ENCODE data around the gene FKBP3. TPM values are rescaled to one million over a fixed set of nuclear protein-coding genes. Genes with fewer than 3 reads are reported as not detected.

FKBP3 gene
- total RNA-seq (10 to 100 TPM; 33.8 to 49.3 (median 45.2) TPM), total RNA-seq (22.3 to 60.9 (median 38.7) reads per million in 29 experiments)
- total RNA-seq (2013), result 68.9 TPM

DNA sequence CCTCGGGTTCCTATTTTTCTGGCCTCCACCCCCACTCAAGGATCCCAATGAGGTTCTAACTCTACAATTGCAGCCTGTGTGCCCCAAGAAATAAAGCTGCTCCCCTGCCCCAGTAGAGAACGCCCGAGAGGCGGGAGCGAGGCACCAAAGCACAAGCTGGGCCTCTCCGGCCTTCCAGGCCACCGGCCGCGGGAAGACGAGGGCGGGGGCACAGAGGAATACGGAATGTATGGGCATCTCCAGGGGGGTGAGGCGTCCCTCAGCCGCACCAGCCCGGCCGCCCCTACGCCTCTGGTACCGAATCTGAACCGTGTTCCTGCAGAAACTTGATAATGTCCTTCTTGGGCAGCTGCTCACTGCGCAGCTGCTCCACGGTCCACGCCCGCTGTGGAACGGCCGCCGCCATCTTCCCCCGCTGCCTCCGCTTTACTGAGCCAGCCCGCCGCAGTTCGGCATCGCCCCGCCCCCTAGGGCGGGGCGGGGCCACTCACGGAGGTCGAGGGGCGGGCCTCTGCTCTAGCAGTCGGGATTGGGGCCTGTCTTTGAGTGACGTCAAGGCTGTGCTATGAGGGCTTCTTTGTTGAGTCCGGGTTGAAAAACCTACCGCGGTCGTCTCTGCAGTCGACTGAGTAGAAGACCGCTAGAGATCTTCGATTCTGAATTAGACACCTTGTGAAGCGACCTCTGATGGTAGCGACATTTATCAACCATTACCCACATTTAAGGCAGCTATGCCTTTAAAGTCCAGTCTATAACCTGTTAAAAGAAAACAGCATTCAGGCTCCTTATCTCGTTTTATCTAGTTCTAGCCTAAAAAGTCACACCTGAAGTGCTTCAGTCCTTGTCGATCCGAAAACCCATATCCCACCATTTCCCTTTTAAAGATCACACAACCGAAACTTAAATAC, at the start of gene FKBP3:
TSS of gene FKBP3 (minus strand) at position 431 of the 908 bp plus-strand sequence. CDS start at position 406, 25 bp downstream.
- no peaks in the 10 kb centered on the region for H3K27me3 Mint-ChIP-seq
- ChIA-PET CTCF (interaction anchor here (1.0 to 2.7 kb wide), 4 partner anchors 11 to 177 kb away, joined by 3 to 16 read pairs (median 4); partner anchors contain the start of genes KLHL28 (in 1 of the 2), MIS18BP1 (in 1 of the 2) and TOGARAM1 (in 1 of the 2)), POLR2A (interaction anchor here (0.9 to 1.6 kb wide), 5 partner anchors 13 to 173 kb away, joined by 3 to 8 read pairs (median 3); partner anchors contain the start of genes KLHL28 (in 2 of the 2) and TOGARAM1 (in 2 of the 2))
- Histone ChIP-seq H3K4me1 (ENCODE audit: control insufficient read depth in 1 of 2, extremely low read depth in 1 of 2, insufficient read depth in 2 of 2, low read length in 2 of 2) (peaks cover 19 to 29% of the 10 kb centered on the region in 2 experiments), H3K9me3 (no peaks in the 10 kb centered on the region), H3K36me3 (ENCODE audit: control insufficient read depth in 2 of 2, extremely low read depth in 1 of 2, insufficient read depth in 1 of 2, low read length in 1 of 2) (peaks cover 0 to 2% of the 10 kb centered on the region in 2 donors), H3K4me3 (ENCODE audit: control insufficient read depth in 1 of 2, extremely low read depth in 1 of 2, low read length in 1 of 2) (peak within 1 kb of the TSS; percentile 76 to 94), H3K27ac (ENCODE audit: low read length) (peak within 1 kb of the TSS; percentile 92), H3K27me3 (replicated peaks in 1 of 2; ENCODE audit: control insufficient read depth in 2 of 2, extremely low read depth in 1 of 2, insufficient read depth in 2 of 2, low read length in 1 of 2) (no peaks in the 10 kb centered on the region)
- H3K36me3 Mint-ChIP-seq, result no peaks in the 10 kb centered on the region
- H3K27ac Mint-ChIP-seq, result peak within 1 kb of the TSS; percentile 97 to 99
- H3K4me1 Mint-ChIP-seq, result peaks cover 53 to 56% (median 55%) of the 10 kb centered on the region in 3 donors
- no peaks in the 10 kb centered on the region for H3K9me3 Mint-ChIP-seq
- WGBS (ENCODE audit: insufficient coverage), result 0% methylated on average over 47 of the region's 53 CpGs
- peak; percentile 89 to 98 (median 96) for DNase-seq
- ATAC-seq (replicated peaks in 1 of 4), result peak; percentile 90 to 97 (median 93)
- H3K4me3 Mint-ChIP-seq, result peak within 1 kb of the TSS; percentile 96 to 99 (median 98)

DNA sequence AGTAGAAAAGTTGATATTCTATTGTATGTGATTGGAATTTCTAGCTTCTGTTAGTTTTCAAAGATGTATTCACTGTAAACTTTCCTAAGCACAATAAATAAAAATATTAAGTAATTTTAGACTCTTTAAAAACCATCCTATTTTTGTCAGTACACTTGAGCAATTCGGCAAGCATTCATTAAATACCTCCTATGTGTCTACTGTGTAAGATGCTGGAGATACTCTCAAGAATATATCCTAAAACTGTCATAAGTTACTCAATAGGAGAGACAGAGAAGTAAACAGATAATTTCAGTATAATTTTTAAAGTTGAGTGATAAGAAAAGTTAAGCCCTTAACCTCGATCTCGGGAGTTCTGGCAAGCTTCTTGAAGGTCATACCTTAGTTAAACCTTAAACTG, 47.5 kb upstream of the FKBP3 start:
- H3K4me1 Mint-ChIP-seq, result no peaks in the 10 kb centered on the region
- peaks cover 21% of the 10 kb centered on the region for H3K36me3 Mint-ChIP-seq
- 92% methylated on average over 2 of the region's 3 CpGs for WGBS (ENCODE audit: insufficient coverage)
- CTCF ChIA-PET, result no interaction called here
- H3K27ac ChIP-seq (ENCODE audit: low read length), result no peak overlapping the region
- no peaks in the 10 kb centered on the region for H3K27me3 Mint-ChIP-seq
- H3K9me3 Mint-ChIP-seq, result no peaks in the 10 kb centered on the region
- no peaks in the 10 kb centered on the region for H3K27me3 ChIP-seq (replicated peaks in 1 of 2; ENCODE audit: control insufficient read depth in 2 of 2, extremely low read depth in 1 of 2, insufficient read depth in 2 of 2, low read length in 1 of 2)
- no peak overlapping the region for H3K4me3 ChIP-seq (ENCODE audit: control insufficient read depth in 1 of 2, extremely low read depth in 1 of 2, low read length in 1 of 2)
- POLR2A ChIA-PET, result no interaction called here
- no peaks in the 10 kb centered on the region for H3K9me3 ChIP-seq
- no peak overlapping the region for H3K27ac Mint-ChIP-seq
- no peaks in the 10 kb centered on the region for H3K4me1 ChIP-seq (ENCODE audit: control insufficient read depth in 1 of 2, extremely low read depth in 1 of 2, insufficient read depth in 2 of 2, low read length in 2 of 2)
- peaks cover 0 to 4% of the 10 kb centered on the region in 2 donors for H3K36me3 ChIP-seq (ENCODE audit: control insufficient read depth in 2 of 2, extremely low read depth in 1 of 2, insufficient read depth in 1 of 2, low read length in 1 of 2)
- H3K4me3 Mint-ChIP-seq, result no peak overlapping the region
- DNase-seq, result no peak
- no peak for ATAC-seq (replicated peaks in 1 of 4)

DNA sequence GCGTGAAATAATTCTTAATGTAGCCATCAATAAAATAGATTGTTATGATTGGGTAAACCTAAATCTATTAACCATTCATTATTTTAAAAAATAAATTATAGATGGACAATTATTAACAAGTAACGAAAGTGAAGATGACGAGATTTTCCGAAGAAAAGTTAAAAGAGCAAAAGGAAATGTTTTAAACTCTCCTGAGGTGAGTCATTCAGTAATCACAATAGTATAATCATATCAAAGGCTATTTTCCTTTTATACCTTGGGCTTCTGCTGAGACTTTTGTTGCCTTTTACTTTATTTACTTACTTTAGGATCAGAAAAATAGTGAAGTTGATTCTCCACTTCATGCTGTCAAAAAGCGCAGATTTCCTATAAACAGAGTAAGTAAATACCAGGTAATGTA, 47.0 kb upstream of the FKBP3 start:
- POLR2A ChIA-PET, result no interaction called here
- DNase-seq (no peak), ATAC-seq (replicated peaks in 1 of 4) (no peak)
- Mint-ChIP-seq H3K36me3 (peaks cover 17% of the 10 kb centered on the region), H3K27me3 (no peaks in the 10 kb centered on the region), H3K9me3 (no peaks in the 10 kb centered on the region), H3K4me1 (no peaks in the 10 kb centered on the region), H3K4me3 (no peak overlapping the region), H3K27ac (no peak overlapping the region)
- Histone ChIP-seq H3K27me3 (replicated peaks in 1 of 2; ENCODE audit: control insufficient read depth in 2 of 2, extremely low read depth in 1 of 2, insufficient read depth in 2 of 2, low read length in 1 of 2) (no peaks in the 10 kb centered on the region), H3K27ac (ENCODE audit: low read length) (no peak overlapping the region), H3K4me1 (ENCODE audit: control insufficient read depth in 1 of 2, extremely low read depth in 1 of 2, insufficient read depth in 2 of 2, low read length in 2 of 2) (no peaks in the 10 kb centered on the region), H3K9me3 (no peaks in the 10 kb centered on the region), H3K4me3 (ENCODE audit: control insufficient read depth in 1 of 2, extremely low read depth in 1 of 2, low read length in 1 of 2) (no peak overlapping the region), H3K36me3 (ENCODE audit: control insufficient read depth in 2 of 2, extremely low read depth in 1 of 2, insufficient read depth in 1 of 2, low read length in 1 of 2) (peaks cover 0 to 4% of the 10 kb centered on the region in 2 donors)
- CTCF ChIA-PET, result no interaction called here
- no CpG with 5 or more reads among the region's 5 CpGs for WGBS (ENCODE audit: insufficient coverage)

DNA sequence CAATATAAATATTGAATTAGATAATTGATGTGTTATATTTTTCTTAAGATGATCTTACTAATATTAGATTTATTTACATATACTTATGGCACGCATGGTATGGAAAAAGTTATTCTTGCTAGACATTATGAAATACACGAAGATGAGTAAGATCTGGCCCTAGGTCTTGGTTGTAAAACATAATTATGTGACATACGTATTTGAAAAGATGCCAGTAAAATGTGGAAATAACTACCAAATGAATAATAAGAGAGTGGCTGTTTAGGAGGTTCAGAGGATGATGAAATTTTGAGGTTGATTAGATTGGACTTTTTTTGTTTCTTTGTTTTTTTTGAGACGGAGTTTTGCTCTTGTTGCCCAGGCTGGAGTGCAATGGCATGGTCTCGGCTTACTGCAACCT, 42.8 kb upstream of the FKBP3 start:
- Histone ChIP-seq H3K4me1 (ENCODE audit: control insufficient read depth in 1 of 2, extremely low read depth in 1 of 2, insufficient read depth in 2 of 2, low read length in 2 of 2) (no peaks in the 10 kb centered on the region), H3K27ac (ENCODE audit: low read length) (no peak overlapping the region), H3K36me3 (ENCODE audit: control insufficient read depth in 2 of 2, extremely low read depth in 1 of 2, insufficient read depth in 1 of 2, low read length in 1 of 2) (no peaks in the 10 kb centered on the region), H3K9me3 (no peaks in the 10 kb centered on the region), H3K4me3 (ENCODE audit: control insufficient read depth in 1 of 2, extremely low read depth in 1 of 2, low read length in 1 of 2) (no peak overlapping the region), H3K27me3 (replicated peaks in 1 of 2; ENCODE audit: control insufficient read depth in 2 of 2, extremely low read depth in 1 of 2, insufficient read depth in 2 of 2, low read length in 1 of 2) (no peaks in the 10 kb centered on the region)
- Mint-ChIP-seq H3K27me3 (no peaks in the 10 kb centered on the region), H3K9me3 (no peaks in the 10 kb centered on the region), H3K4me1 (no peaks in the 10 kb centered on the region), H3K4me3 (no peak overlapping the region), H3K27ac (no peak overlapping the region), H3K36me3 (peaks cover 25% of the 10 kb centered on the region)
- ATAC-seq (replicated peaks in 1 of 4), result no peak
- no peak for DNase-seq
- ChIA-PET CTCF (no interaction called here), POLR2A (no interaction called here)
- WGBS (ENCODE audit: insufficient coverage), result 71% methylated on average over 1 of the region's 5 CpGs

DNA sequence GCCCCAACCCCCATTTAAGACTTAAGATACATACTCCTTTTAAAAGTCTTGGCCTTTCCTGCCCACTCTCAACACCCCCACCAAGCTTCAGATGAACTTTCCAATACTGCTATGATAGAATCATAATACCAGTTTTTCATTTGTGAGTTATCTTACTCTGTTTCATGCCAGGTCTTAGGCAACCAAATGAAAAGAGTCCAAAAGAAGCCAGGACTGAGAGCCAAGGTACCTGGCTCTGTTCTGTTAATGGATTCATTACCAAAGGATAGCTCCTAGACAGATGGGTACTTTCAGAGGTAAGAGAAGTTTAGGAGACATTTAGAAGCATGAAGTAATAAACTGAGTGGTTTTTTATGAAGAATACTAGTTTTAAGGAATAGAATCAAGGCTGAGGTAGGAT, 35.6 kb upstream of the FKBP3 start:
- no peaks in the 10 kb centered on the region for H3K27me3 ChIP-seq (replicated peaks in 1 of 2; ENCODE audit: control insufficient read depth in 2 of 2, extremely low read depth in 1 of 2, insufficient read depth in 2 of 2, low read length in 1 of 2)
- H3K9me3 ChIP-seq, result no peaks in the 10 kb centered on the region
- no peaks in the 10 kb centered on the region for H3K27me3 Mint-ChIP-seq
- ChIA-PET CTCF (interaction anchor here in 1 of 2 donors (0.6 kb wide), 1 partner anchor 66 kb away, joined by 5 read pairs; no protein-coding TSS in a partner anchor), POLR2A (interaction anchor here (0.5 to 0.6 kb wide), 3 partner anchors 76 to 327 kb away, joined by 3 to 6 read pairs (median 4); no protein-coding TSS in a partner anchor)
- H3K4me3 Mint-ChIP-seq, result no peak overlapping the region
- H3K9me3 Mint-ChIP-seq, result no peaks in the 10 kb centered on the region
- no peak for ATAC-seq (replicated peaks in 1 of 4)
- peaks cover 22% of the 10 kb centered on the region for H3K36me3 Mint-ChIP-seq
- no peak overlapping the region for H3K27ac ChIP-seq (ENCODE audit: low read length)
- no peak overlapping the region for H3K27ac Mint-ChIP-seq
- no peak for DNase-seq
- no peaks in the 10 kb centered on the region for H3K4me1 ChIP-seq (ENCODE audit: control insufficient read depth in 1 of 2, extremely low read depth in 1 of 2, insufficient read depth in 2 of 2, low read length in 2 of 2)
- H3K4me1 Mint-ChIP-seq, result no peaks in the 10 kb centered on the region
- H3K36me3 ChIP-seq (ENCODE audit: control insufficient read depth in 2 of 2, extremely low read depth in 1 of 2, insufficient read depth in 1 of 2, low read length in 1 of 2), result peaks cover 0 to 7% of the 10 kb centered on the region in 2 donors
- no peak overlapping the region for H3K4me3 ChIP-seq (ENCODE audit: control insufficient read depth in 1 of 2, extremely low read depth in 1 of 2, low read length in 1 of 2)

DNA sequence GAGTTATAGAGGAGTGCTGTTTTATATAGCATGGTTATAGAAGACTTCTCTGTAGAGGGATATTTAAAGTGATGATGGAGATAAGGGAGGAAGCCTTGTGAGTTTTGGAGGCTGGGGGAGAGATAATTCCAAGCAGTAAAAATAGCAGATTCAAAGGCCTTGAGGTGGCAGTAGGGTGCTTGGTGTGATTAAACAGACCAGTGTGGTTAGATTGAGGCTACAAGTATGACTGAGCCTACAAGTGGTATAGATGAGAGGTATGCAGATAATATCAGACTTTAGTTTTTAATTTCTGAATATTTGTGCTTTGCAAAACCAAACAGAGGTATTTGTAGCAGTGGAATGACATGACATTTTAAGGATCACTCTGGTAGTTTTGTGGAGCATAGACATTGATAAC, 21.8 kb upstream of the FKBP3 start:
- POLR2A ChIA-PET, result no interaction called here
- CTCF ChIA-PET, result no interaction called here

More for the DNA sequence above, 21.8 kb upstream of the FKBP3 start:
- Mint-ChIP-seq H3K4me1 (no peaks in the 10 kb centered on the region), H3K36me3 (peaks cover 10% of the 10 kb centered on the region), H3K4me3 (no peak overlapping the region), H3K27me3 (no peaks in the 10 kb centered on the region), H3K27ac (no peak overlapping the region), H3K9me3 (no peaks in the 10 kb centered on the region)
- DNase-seq (no peak), ATAC-seq (replicated peaks in 1 of 4) (no peak)
- Histone ChIP-seq H3K36me3 (ENCODE audit: control insufficient read depth in 2 of 2, extremely low read depth in 1 of 2, insufficient read depth in 1 of 2, low read length in 1 of 2) (peaks cover 0 to 3% of the 10 kb centered on the region in 2 donors), H3K4me3 (ENCODE audit: control insufficient read depth in 1 of 2, extremely low read depth in 1 of 2, low read length in 1 of 2) (no peak overlapping the region), H3K27ac (ENCODE audit: low read length) (no peak overlapping the region), H3K27me3 (replicated peaks in 1 of 2; ENCODE audit: control insufficient read depth in 2 of 2, extremely low read depth in 1 of 2, insufficient read depth in 2 of 2, low read length in 1 of 2) (no peaks in the 10 kb centered on the region), H3K9me3 (no peaks in the 10 kb centered on the region), H3K4me1 (ENCODE audit: control insufficient read depth in 1 of 2, extremely low read depth in 1 of 2, insufficient read depth in 2 of 2, low read length in 2 of 2) (no peaks in the 10 kb centered on the region)
